Gastrocnemius medialis (tissue), 4 donors: ENCODE data around the gene SERINC5. TPM values are rescaled to one million over a fixed set of nuclear protein-coding genes. Genes with fewer than 3 reads are reported as not detected.
"Not testable (repeated sequence)": the region's sequence is repeated elsewhere in the genome, so short reads cannot be mapped to it uniquely, and the experiment has no call there.

Experiments
- ATAC-seq, 2 donors: fragments of 150-250 bp; one replicate each; pipeline ENCODE4 v1.9.1; 2016
- DNase-seq, 2 donors: peaks; one replicate each; pipeline ENCODE4 v3.0.0-alpha.2; 2019
- H3K27ac ChIP-seq, 4 donors: fragments of 200-600 bp; sonication (generic); 1 replicate in 1 of 4; 2 replicates in 3 of 4; pipeline ENCODE4 v1.5.1; 2016 to 2018; ENCODE audit warnings: mild to moderate bottlenecking in 2 of 4, moderate library complexity in 1 of 4
- H3K27me3 ChIP-seq, 3 donors: fragments of 200-600 bp; sonication (generic) in 2 of 3; 1 replicate in 1 of 3; 2 replicates in 2 of 3; pipeline versions ENCODE4 v1.5.1 to v1.6.0; 2016 to 2019; ENCODE audit warnings: mild to moderate bottlenecking in 1 of 3, moderate library complexity in 1 of 3
- H3K36me3 ChIP-seq, 2 donors: fragments of 200-600 bp; sonication (generic) in 1 of 2; one replicate each; pipeline ENCODE4 v1.5.1; 2017 to 2018
- H3K4me1 ChIP-seq, 2 donors: fragments of 200-600 bp; sonication (generic) in 1 of 2; one replicate each; pipeline ENCODE4 v1.5.1; 2016 to 2017; ENCODE audit warnings: mild to moderate bottlenecking in 2 of 2
- H3K4me3 ChIP-seq, 4 donors: fragments of 200-600 bp; sonication (generic) in 3 of 4; 1 replicate in 1 of 4; 2 replicates in 3 of 4; pipeline ENCODE4 v1.5.1; 2016 to 2019; ENCODE audit warnings: mild to moderate bottlenecking in 2 of 4
- H3K9me3 ChIP-seq, 3 donors: fragments of 200-600 bp; sonication (generic) in 2 of 3; 1 replicate in 1 of 3; 2 replicates in 2 of 3; pipeline ENCODE4 v1.5.1; 2016 to 2019
- POLR2A ChIP-seq, 2 donors: fragments of 450-650 bp; IDR thresholded peaks; one replicate each; pipeline ENCODE4 v1.6.1; 2017; ENCODE audit warnings: antibody characterized with exemption in 2 of 2, mild to moderate bottlenecking in 2 of 2, moderate library complexity in 2 of 2
- in situ Hi-C, 4 donors: fragments of 200-750 bp; cut with MboI; loops; one replicate each; pipeline versions ENCODE4 v1.15.0 to v1.8.0; 2017; ENCODE audit warnings: low sequenced_read_pairs in 4 of 4
- intact Hi-C: fragments of 100-400 bp; cut with DNase I; formaldehyde crosslinking; loops from one replicate; pipeline ENCODE4 v1.15.1; 2023; ENCODE audit warnings: low total_unique reads
- total RNA-seq, 4 donors: library from RNA; depleted of rRNA; stranded (reverse); fragments of >200 nt; gene quantifications; one replicate each; pipeline versions ENCODE4 v1.1.0 to v1.2.3, GENCODE V29; 2016
- TF ChIP-seq, protein P1 (sequence below), 5 experiments: fragments of 450-650 bp in 3 of 5; fragments of 200-600 bp in 2 of 5; sonication (generic) in 2 of 5; IDR thresholded peaks in 4 of 5; conservative IDR thresholded peaks in 1 of 5; 1 replicate in 4 of 5; 2 replicates in 1 of 5; pipeline ENCODE4 v1.5.1; 2016 to 2019; ENCODE audit warnings: antibody characterized with exemption in 5 of 5, mild to moderate bottlenecking in 3 of 5, moderate library complexity in 3 of 5

SERINC5 gene
- total RNA-seq, 4 donors from 2014 or later: 1.4 to 5.3 (median 3.0) TPM

- Histone ChIP-seq H3K9me3 (no peaks in the 10 kb centered on the region), H3K4me3 (no peak overlapping the region), H3K27ac (no peak overlapping the region), H3K27me3 (no peaks in the 10 kb centered on the region), H3K4me1 (no peaks in the 10 kb centered on the region), H3K36me3 (no peaks in the 10 kb centered on the region)
- ATAC-seq (no peak), DNase-seq (no peak)
- in situ Hi-C loops (no loop called here), intact Hi-C loops (no loop called here)
- TF ChIP-seq, protein P1, sequence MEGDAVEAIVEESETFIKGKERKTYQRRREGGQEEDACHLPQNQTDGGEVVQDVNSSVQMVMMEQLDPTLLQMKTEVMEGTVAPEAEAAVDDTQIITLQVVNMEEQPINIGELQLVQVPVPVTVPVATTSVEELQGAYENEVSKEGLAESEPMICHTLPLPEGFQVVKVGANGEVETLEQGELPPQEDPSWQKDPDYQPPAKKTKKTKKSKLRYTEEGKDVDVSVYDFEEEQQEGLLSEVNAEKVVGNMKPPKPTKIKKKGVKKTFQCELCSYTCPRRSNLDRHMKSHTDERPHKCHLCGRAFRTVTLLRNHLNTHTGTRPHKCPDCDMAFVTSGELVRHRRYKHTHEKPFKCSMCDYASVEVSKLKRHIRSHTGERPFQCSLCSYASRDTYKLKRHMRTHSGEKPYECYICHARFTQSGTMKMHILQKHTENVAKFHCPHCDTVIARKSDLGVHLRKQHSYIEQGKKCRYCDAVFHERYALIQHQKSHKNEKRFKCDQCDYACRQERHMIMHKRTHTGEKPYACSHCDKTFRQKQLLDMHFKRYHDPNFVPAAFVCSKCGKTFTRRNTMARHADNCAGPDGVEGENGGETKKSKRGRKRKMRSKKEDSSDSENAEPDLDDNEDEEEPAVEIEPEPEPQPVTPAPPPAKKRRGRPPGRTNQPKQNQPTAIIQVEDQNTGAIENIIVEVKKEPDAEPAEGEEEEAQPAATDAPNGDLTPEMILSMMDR (IDR thresholded peaks at IDR 0.05 in 4 of 5, conservative IDR thresholded peaks at IDR 0.05 in 1 of 5): no peak
- TF ChIP-seq POLR2A (IDR thresholded peaks at IDR 0.05): no peak
These were observed 96.6 kb downstream of the SERINC5 start for GRCh38 chr5:80159133-80159815.

- no peak for TF ChIP-seq POLR2A (IDR thresholded peaks at IDR 0.05)
- TF ChIP-seq, protein P1 (IDR thresholded peaks at IDR 0.05 in 4 of 5, conservative IDR thresholded peaks at IDR 0.05 in 1 of 5): no peak
- intact Hi-C loops: no loop called here
- in situ Hi-C loops: no loop called here
- no peaks in the 10 kb centered on the region for H3K27me3 ChIP-seq
- ATAC-seq (no peak), DNase-seq (no peak)
- no peak overlapping the region for H3K27ac ChIP-seq
- no peak overlapping the region for H3K4me3 ChIP-seq
- no peaks in the 10 kb centered on the region for H3K9me3 ChIP-seq
- peaks cover 5 to 9% of the 10 kb centered on the region in 2 donors for H3K4me1 ChIP-seq
- no peaks in the 10 kb centered on the region for H3K36me3 ChIP-seq
These were observed 99.7 kb downstream of the SERINC5 start for GRCh38 chr5:80156156-80156555.

DNA sequence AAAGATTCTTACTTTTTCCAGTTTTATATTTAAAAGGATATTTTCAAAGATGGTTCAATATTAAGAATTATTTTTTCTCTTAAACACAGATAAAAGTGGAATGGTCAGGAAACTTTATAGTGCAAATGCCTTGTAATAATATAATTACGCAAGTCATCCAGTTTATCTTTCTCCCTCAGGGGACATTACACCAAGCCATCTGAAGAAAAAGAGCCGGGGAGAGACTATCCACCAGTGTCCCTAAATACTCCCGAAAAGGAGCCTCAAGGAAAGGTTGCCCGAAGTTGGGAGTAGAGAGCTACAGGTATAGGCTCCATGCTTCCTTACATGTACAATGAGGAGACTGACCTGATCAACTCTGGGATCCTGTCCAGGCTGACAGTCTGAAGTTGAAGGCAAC lies 101.1 kb downstream of the SERINC5 start:
- Histone ChIP-seq H3K27ac (peak overlapping the region in 1 of 4 donors; percentile 36), H3K4me1 (peaks cover 5 to 9% of the 10 kb centered on the region in 2 donors), H3K4me3 (no peak overlapping the region), H3K9me3 (no peaks in the 10 kb centered on the region), H3K36me3 (no peaks in the 10 kb centered on the region), H3K27me3 (no peaks in the 10 kb centered on the region)
- no peak for TF ChIP-seq POLR2A (IDR thresholded peaks at IDR 0.05)
- TF ChIP-seq, protein P1 (IDR thresholded peaks at IDR 0.05 in 4 of 5, conservative IDR thresholded peaks at IDR 0.05 in 1 of 5): no peak
- DNase-seq (no peak), ATAC-seq (no peak)
- in situ Hi-C loops: no loop called here
- intact Hi-C loops: no loop called here

- H3K27me3 ChIP-seq, DNase-seq, intact Hi-C loops, ATAC-seq, H3K4me3 ChIP-seq, in situ Hi-C loops, H3K4me1 ChIP-seq, H3K36me3 ChIP-seq, H3K9me3 ChIP-seq: not testable (repeated sequence)
- H3K27ac ChIP-seq: peak overlapping the region in 2 of 4 donors; percentile 34 to 36
These were observed 101.6 kb downstream of the SERINC5 start for GRCh38 chr5:80154289-80154688.

GRCh38 chr5:80153586-80154126 lies 102.2 kb downstream of the SERINC5 start:
- Histone ChIP-seq H3K27ac (peak overlapping the region in 2 of 4 donors; percentile 36 to 41), H3K4me3 (no peak overlapping the region), H3K9me3 (no peaks in the 10 kb centered on the region), H3K36me3 (no peaks in the 10 kb centered on the region), H3K4me1 (peaks cover 5 to 9% of the 10 kb centered on the region in 2 donors), H3K27me3 (no peaks in the 10 kb centered on the region)
- DNase-seq: no peak
- intact Hi-C loops (no loop called here), in situ Hi-C loops (no loop called here)
- ATAC-seq: peak; percentile 81 to 84
- TF ChIP-seq, protein P1 (IDR thresholded peaks at IDR 0.05 in 4 of 5, conservative IDR thresholded peaks at IDR 0.05 in 1 of 5): no peak
- no peak for TF ChIP-seq POLR2A (IDR thresholded peaks at IDR 0.05)
